GM19395 (cell line): Measurements from ENCODE around the gene RNF7.
"Not testable (repeated sequence)": the region's sequence is repeated elsewhere in the genome, so short reads cannot be mapped to it uniquely, and the experiment has no call there.

Experiments used
- ATAC-seq: cut with Tn5 transposase; IDR thresholded peaks from one replicate; pipeline ENCODE4 v1.9.1; 2021; ENCODE audit warnings: mild to moderate bottlenecking, moderate library complexity; ENCODE audit not compliant: unreplicated experiment

The RNF7 gene

DNA sequence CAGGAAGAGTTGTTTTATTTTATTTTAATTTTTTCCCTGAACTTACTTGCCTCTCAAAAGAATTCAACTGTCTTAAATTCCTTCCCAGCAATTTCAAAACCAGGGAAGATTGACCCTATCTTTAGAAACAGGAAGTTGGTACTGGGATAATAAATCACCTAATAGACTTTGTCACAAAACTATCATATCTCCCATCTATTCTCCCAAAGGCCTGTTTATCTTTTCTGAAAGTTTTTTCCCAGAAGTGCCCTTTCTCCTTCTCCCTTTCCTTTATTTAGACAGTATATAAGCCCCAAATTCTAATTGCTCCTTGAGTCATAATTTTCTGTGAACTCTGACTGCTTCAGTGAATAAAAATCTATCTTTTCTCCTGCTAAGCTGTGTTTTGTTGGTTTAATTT, 2.9 kb upstream of the RNF7 start:
- no peak for ATAC-seq

DNA sequence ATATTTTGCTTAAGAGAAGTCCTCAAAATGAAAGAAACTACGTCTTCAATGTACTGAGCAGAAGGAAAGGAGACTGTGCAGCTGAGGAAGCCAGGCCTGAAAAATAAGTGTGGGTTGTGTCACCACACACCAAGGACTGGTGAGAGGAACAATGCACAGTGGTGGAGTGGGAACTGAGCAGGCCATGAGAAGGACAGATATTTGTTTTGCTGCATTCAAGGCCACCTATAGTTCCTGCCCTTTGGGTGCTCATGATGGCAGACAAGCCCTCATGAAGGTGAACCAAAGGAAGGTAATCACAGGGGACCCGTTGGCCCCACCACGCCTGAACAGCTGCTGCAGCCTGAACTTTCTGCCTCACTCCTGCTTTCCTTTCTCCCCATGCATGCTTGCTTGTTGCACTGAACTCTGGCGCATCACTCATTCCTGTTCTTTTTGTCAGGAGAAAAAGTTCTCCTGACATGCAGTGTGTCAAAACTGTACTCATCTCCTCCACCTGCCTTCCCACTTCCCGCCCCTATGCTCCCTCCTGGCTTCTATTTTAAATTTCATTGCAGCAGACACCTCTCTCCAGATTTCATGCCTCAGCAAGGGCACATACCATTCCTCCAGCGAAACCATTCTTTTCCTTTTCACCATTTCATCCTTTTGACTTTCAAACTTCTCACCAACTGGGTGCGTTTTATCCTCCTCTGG, 2.2 kb upstream of the RNF7 start:
- no peak for ATAC-seq

DNA sequence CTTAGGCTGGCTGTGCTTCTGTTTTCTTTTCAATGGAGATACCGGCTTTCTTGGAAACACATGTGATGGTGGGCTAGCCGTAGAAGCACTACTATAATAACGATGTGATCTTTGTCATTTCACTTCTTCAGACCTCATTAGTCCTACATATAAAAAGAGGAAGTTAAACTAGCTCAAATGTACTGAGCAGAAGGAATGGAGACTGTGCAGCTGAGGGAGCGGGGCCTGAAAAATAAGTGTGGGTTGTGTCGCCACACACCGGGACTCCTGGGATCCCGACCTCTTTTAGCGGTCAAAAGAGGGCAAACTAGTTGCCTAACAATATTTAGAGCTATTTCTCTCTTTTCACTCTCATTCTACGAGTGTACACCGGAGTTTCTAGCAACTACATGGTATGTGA, 1.0 kb upstream of the RNF7 start:
- no peak for ATAC-seq

DNA sequence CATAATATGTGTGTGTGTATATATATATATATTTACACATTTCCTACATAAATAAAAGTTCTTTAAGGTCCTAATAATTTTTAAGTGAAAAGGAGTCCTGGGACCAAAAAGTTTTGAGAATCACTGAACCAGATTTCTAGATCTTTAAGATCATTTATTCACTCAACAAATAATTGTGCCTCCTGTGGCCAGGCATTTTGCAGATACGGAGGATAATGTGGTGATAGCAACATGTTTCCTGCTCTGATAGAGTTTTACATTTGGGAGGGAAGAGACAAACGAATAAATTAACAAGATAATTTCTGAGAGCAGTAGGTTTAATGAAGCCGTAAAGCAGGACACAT, 448 bp upstream of the RNF7 start:
- no peak for ATAC-seq

DNA sequence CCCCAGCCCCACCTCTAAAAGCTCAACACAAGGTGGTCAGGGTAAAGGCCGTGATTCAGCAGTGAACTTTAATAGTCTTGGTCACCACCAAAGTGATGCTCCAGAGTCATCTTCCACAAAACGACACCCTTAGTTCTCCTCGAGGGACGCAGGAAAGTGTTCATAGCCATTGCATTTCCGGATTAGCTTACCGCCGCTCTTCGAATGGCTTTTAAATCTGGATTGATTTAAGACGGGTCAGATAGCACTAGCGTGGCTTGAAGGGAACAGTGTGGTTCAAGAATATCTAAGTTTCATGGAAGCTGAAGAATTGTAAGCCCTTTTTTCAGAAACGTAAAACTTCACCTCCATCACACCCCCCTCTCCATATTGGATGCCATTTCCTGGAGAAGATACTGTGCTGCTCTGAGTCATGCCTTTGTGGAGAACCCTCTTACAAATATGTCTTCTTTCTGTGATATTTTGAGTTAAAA, 829 bp downstream of the RNF7 start:
- no peak for ATAC-seq

DNA sequence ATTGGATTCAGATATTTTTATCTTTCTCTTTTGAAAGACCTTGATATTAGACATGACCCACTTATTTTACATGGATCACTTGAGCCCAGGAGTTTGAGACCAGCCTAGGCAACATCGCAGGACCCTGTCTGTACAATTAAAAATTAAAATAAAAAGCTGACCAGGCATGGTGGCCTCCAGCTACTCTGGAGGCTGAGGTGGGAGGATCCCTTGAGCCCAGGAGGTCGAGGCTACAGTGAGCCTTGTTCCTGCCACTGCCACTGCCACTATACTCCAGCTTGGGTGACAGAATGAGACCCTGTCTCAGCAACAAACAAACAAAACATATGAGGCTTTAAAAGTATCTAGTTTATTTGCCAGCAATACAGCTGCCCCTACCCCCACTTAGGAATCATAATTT, 1.6 kb downstream of the RNF7 start:
- ATAC-seq, result no peak

DNA sequence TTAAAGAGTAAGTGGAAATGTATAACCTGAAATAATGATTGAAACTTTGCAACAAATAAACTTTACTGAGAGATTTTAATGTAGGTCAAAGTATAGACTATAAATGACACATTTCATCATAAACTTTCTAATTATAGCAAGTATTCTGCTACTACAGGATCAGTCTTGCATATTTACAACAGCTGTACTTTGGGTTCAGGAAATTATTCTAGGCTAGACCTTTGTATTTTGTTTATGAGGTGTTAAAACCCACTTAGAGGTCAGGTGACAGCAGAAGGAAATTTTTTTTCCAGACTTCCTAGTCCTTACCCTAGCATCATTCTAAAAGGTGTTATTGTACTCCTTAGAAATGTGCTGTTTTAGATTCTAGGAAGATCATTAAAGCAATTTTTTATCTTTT, 2.3 kb downstream of the RNF7 start:
- ATAC-seq, result no peak

DNA sequence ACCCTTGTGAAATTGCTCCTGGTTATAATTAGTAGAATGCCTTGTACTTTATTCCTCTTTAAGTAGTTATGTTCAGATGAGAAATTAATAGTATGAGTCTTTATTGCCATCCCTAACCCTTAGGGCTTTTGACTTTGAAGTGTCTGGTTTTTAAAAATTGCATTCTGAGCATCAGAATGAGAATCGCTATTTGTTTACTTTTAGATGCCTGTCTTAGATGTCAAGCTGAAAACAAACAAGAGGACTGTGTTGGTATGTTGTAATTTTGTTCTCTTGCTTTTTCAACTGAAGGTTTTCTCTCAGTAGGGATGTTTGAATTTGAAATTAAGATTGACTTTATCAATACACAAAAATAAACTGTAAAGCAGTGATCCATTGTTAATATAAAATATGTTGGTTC, 5.2 kb downstream of the RNF7 start:
- no peak for ATAC-seq

DNA sequence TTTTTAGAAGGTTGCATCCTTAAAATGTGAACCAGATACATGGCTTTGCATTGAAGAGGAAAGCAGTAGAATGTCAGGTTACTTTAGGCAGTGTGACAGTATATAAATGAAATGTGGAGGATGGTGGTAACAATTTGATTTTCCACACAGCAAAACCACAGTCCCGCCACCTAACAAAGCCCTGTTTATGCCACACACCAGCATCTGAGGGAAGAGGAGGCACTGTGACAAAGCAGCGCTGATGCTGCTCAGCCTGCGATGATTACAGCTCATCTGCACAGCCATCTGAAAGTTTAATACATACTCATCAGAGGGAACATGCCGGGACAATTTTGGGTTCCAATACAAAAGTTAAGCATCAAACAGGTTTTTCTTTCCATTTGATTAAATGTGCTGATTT, 8.9 kb downstream of the RNF7 start:
- no peak for ATAC-seq

DNA sequence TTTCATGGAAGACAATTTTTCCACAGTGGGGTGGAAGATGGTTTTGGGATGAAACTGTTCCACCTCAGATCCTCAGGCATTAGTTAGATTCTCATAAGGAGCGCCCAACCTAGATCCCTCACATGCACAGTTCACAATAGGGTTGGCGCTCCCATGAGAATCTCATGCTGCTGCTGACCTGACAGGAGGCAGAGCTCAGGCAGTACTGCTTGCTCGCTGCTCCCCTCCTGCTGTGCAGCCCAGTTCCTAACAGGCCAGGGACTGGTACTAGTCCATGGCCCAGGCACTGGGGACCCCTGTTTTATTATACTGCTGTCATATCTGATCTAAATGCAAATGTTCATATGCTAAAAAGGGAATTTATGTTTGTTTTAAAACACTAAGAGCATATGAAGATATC, 15.3 kb downstream of the RNF7 start:
- ATAC-seq, result no peak

DNA sequence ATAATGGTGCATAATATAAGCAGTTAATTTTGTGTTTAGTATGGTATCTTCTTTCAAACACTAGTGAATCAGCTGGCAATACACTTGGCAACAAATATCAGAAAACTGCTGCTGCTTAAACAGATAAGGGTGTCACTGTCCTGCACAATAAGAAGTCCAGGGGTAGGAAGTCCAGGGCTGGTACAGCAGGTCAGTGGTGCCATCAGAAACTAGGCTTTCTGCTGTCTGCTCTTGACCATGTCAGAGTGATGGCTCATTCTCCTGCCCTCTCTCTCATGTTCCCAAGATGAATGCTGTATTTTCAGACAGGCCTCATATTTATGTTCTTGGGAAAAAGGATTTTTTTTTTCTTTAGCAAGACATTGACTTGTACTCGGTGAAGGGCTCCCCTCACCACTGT, 15.9 kb downstream of the RNF7 start:
- ATAC-seq, result no peak

DNA sequence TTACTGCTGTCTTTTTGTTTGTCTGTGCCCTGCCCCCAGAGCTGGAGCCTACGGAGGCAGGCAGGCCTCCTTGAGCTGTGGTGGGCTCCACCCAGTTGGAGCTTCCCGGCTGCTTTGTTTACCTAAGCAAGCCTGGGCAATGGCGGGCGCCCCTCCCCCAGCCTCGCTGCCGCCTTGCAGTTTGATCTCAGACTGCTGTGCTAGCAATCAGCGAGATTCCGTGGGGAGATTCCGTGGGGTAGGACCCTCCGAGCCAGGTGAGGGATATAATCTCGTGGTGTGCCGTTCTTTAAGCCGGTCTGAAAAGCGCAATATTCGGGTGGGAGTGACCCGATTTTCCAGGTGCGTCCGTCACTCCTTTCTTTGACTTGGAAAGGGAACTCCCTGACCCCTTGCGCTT, 24.5 kb downstream of the RNF7 start:
- ATAC-seq, result not testable (repeated sequence)

DNA sequence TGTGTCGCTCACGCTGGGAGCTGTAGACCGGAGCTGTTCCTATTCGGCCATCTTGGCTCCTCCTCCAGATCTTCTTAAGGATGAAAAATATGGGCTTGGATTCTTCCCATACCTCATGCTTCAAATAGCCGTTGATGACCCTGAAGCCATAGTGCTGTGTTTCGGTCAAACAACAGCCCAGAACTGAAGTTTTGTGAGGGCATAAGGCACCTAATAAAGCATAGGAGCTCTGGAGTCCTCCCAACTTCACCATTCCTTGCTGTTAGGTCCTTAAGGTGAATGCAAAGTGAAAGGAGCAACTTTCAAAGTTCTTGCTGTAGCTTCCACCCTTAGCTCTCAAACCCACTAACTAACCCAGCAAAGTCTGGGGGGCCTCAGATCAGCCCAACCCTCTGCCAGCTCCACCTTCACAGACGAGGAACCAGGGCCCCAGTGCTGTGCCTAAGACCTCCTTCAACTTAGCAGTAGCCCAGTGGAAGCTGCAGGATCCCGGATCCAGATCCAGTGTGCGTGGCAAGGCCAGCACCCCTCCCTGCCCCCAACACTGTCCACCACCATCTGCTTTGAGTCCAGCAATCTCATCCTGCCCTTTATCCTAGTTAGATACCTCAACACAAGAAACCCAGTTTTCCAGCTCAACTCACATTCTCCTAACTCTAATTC, 25.1 kb downstream of the RNF7 start, which contains the start of gene GRK7:
Gene GRK7 (plus strand): TSS at position 321 of the 663 bp plus-strand sequence. CDS start 14,877 bp downstream, outside the sequence.
- no peak for ATAC-seq

DNA sequence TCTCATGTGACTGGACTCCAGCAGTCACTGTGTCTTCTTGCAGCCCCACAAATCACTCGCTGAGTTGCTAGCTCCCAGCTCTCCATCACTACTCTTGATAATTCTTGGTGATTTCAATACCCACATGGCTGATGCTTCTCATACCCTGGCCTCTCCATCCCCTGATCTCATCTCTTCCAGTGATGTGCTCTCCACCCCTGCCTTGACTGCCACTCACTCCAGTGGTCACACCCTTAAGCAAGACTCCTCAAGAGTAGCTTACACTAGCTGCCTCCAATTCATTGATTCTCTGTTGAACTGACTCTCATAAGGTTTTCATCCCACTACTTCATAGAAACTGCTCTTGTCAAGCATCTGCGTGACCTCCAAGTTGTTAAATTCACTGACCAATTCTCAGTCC, 25.9 kb downstream of the RNF7 start:
- no peak for ATAC-seq

DNA sequence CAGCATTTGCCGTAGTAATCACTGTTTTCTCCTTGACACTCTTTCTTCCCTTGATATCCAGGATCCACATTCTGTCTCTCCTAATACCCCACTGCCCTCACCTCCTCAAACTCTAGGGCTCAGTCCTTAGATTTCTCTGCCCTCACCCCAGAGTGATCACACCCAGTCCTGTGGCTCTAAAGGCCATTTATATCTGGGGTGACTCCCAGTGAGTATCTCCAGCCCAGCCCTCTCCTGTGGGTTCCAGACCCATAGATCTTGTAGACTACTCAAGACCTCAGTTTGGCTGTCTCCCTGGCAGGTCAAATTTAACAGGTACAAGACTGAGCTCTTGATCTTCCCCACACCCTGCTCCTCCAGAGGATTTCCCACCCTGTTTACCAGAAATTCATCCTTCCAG, 26.4 kb downstream of the RNF7 start:
- ATAC-seq, result no peak

DNA sequence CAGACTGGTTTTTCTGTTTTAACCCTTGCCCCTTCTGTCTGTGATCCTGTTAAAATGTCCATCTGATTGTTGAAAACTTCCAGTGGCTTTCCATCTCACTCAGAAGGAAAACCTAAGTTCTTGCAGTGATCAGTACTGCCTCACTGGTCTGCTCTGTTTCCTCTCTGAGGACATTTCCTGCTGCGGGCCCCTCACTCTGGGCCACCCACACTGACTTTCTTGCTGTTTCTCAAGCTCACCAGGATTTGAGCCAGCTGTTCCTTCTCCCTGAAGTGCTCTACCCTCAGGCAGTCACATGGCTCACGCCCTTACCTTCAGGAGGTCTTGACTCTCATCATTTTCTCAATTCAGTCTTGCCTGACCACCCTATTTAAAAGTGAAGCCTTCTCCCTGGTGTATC, 26.9 kb downstream of the RNF7 start:
- ATAC-seq, result no peak

DNA sequence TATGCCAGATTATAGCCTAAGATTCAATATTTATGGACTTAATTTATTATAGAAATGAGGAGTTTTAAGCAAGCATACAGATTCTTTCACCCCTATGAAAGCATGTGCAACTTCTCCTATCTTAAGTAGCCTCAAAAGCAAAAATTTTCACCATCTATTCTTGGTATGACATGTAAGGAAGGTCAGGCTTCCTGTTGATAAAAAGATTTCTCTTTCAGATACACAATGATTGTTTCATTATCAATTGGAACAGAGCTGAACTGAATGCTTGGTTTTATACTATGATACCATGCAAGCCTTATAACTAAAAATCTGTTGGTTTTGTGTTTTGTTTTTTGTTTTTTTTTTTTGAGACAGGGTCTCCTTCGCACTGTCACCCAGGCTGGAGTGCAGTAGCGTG, 29.0 kb downstream of the RNF7 start:
- no peak for ATAC-seq

DNA sequence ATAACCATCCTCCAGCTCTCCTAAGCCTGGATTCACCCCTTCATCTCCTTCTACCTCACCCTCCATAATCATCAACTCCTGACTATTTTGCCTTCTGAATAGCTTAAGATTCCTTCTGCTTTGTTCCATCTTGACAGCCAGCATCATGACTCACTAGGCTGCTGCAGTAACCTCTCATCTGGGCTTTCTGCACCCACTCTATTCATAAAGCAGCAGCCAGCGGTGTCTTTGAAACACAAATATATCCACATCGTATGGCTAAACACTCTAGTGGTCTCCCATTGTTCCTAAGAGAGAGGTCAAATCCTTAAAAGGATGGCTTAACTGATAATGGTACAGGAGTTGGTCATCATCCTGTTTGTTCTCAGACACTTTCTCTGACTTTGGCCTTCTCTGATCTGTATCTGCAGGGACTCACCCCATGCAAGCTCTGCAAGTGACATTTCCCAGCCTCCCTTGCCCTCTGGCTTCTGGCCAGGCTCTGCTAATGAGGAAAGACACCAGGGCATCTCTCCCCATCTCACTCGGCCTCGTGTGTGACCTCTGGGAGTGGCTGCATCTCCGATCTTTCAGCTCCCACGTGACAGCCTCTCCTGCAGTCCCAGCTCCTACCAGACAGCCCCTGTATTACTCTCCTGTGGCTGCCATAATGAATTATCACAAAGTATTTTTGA, 31.3 kb downstream of the RNF7 start:
- ATAC-seq, result no peak

DNA sequence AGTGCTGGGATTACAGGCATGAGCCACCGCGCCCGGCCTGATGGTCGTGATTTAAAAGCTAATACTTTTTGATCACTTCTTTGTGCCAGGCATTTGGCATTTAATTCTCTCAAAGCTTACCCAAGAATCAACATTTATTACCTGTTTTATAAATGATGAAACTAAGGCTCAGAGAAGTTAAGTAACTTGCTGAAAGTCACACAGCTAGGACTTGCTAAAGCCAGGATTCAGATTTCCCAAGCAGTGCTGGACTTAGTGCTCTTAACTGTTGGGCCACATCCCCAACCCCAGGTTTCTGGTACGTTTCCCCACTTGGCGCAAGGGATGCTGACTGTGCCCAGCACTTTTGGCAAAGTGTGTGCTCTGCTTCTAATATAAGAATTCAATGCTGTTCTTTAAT, 35.6 kb downstream of the RNF7 start:
- no peak for ATAC-seq

DNA sequence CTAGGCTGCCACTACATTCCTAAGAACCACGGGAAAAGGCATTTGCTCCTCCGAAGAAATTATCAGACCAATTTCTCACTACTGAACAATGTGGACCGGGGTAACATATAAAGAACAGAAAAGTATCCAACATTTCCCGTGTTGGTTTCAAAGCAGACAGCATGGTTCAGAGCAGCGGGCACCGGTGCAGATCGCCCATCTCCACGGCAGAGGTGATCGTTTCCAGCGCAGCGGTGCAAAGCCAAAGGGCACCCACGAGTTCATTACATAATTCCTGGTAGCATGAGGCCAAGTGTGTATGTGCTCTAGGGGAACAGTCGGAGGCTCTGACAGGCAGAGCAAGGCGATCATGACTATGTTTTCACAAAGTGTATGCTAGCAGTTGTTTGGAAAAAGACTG, 38.3 kb downstream of the RNF7 start:
- ATAC-seq, result no peak

DNA sequence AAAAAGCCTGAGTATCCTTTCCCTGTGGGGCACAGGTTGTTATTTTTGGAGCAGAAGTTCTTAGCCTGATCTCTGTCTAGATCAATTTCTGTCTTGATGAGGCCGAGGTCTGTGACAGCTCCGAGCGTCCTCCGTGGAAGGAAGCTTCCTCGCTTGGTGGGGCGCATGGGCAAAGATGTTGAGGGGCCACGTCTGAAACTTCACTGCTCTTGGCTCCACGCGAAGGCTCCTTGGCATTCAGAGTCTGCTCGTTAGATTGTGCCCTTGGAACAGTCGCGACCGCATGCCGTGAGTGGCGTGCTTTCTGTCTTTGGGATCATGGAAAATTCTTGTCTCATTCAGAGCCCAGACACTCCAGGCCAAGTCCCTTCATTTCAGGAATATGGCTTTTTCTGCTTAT, 38.8 kb downstream of the RNF7 start:
- ATAC-seq, result no peak
